Pons (tissue), 1 donor: ENCODE measurements around the gene KAT8.
"Not testable (repeated sequence)": the region's sequence is repeated elsewhere in the genome, so short reads cannot be mapped to it uniquely, and the experiment has no call there.

Experiments
- DNase-seq: peaks from one replicate; pipeline ENCODE4 v3.0.0-alpha.2; 2016; ENCODE audit warnings: low spot score

The KAT8 gene

GRCh38 chr16:31132303-31132979 lies 15.0 kb downstream of the KAT8 start:
- DNase-seq, result no peak

GRCh38 chr16:31133046-31133501 lies 15.6 kb downstream of the KAT8 start:
- no peak for DNase-seq

- peak; percentile 39 for DNase-seq
These were observed 16.7 kb downstream of the KAT8 start for GRCh38 chr16:31134091-31134571.

- no peak for DNase-seq
These were observed 17.4 kb downstream of the KAT8 start for GRCh38 chr16:31134625-31135534.

GRCh38 chr16:31135535-31136286 lies 18.2 kb downstream of the KAT8 start, which contains the start of gene PRSS8:
Gene PRSS8 (minus strand): TSS chr16:31135727. CDS start chr16:31135498, 229 bp downstream.
- no peak for DNase-seq

GRCh38 chr16:31136287-31136662 lies 18.8 kb downstream of the KAT8 start:
- no peak for DNase-seq

- DNase-seq, result not testable (repeated sequence)
These were observed 19.5 kb downstream of the KAT8 start for GRCh38 chr16:31136822-31137499.

- DNase-seq, result no peak
These were observed 21.4 kb downstream of the KAT8 start for GRCh38 chr16:31138621-31139578.

- DNase-seq, result not testable (repeated sequence)
These were observed 23.6 kb downstream of the KAT8 start for GRCh38 chr16:31141071-31141469.

GRCh38 chr16:31141489-31142108 lies 24.1 kb downstream of the KAT8 start:
- DNase-seq, result no peak

GRCh38 chr16:31142109-31143010 lies 24.9 kb downstream of the KAT8 start:
- peak; percentile 97 for DNase-seq

GRCh38 chr16:31143011-31143693 lies 25.7 kb downstream of the KAT8 start:
- no peak for DNase-seq

- no peak for DNase-seq
These were observed 26.3 kb downstream of the KAT8 start for GRCh38 chr16:31143694-31144148.

- not testable (repeated sequence) for DNase-seq
These were observed 27.0 kb downstream of the KAT8 start for GRCh38 chr16:31144418-31144817.

- no peak for DNase-seq
These were observed 28.0 kb downstream of the KAT8 start for GRCh38 chr16:31145398-31145990.

- no peak for DNase-seq
These were observed 30.1 kb downstream of the KAT8 start for GRCh38 chr16:31147574-31147973.

- no peak for DNase-seq
These were observed 30.8 kb downstream of the KAT8 start for GRCh38 chr16:31148281-31148728.

GRCh38 chr16:31148896-31149295 lies 31.4 kb downstream of the KAT8 start:
- no peak for DNase-seq
